ENCODE measurements around the gene TRAF7. TPM values are rescaled to one million over a fixed set of nuclear protein-coding genes. Genes with fewer than 3 reads are reported as not detected.
A peak's percentile ranks its signal among the peaks of the same experiment; 100 is the strongest.
"Not testable (repeated sequence)": the region's sequence is repeated elsewhere in the genome, so short reads cannot be mapped to it uniquely, and the experiment has no call there.

The TRAF7 gene
- 34.5 and 35.9 TPM in 2 replicates for total RNA-seq (2014; rRNA removed; shearing (Covaris generic))

GRCh38 chr16:2155091-2155950 lies at the start of gene TRAF7:
Gene TRAF7, plus strand, starts transcription at chr16:2155782. Its CDS starts 8,139 bp downstream, at chr16:2163921.
- H3K36me3 ChIP-seq = peaks cover 10% of the 10 kb centered on the region
- no peaks in the 10 kb centered on the region for H3K27me3 ChIP-seq
- peaks cover 21% of the 10 kb centered on the region for H3K4me1 ChIP-seq
- DNase-seq = peak; percentile 99 to 100
- peak within 1 kb of the TSS; percentile 67 for H3K27ac ChIP-seq
- H3K4me3 ChIP-seq = peak within 1 kb of the TSS; percentile 96
- H3K9me3 ChIP-seq (replicated peaks) = no peaks in the 10 kb centered on the region

GRCh38 chr16:2106211-2106610 lies 49.4 kb upstream of the TRAF7 start:
- not testable (repeated sequence) for H3K9me3 ChIP-seq (replicated peaks); H3K4me1 ChIP-seq; H3K4me3 ChIP-seq; H3K27me3 ChIP-seq; DNase-seq; H3K27ac ChIP-seq; H3K36me3 ChIP-seq

- H3K27ac ChIP-seq; DNase-seq; H3K4me1 ChIP-seq; H3K4me3 ChIP-seq; H3K9me3 ChIP-seq (replicated peaks); H3K36me3 ChIP-seq; H3K27me3 ChIP-seq: not testable (repeated sequence)
These were observed 48.3 kb upstream of the TRAF7 start for GRCh38 chr16:2107121-2107790.

GRCh38 chr16:2107791-2108125 lies 47.8 kb upstream of the TRAF7 start:
- H3K4me1 ChIP-seq; H3K27me3 ChIP-seq; H3K9me3 ChIP-seq (replicated peaks); H3K4me3 ChIP-seq; DNase-seq; H3K36me3 ChIP-seq; H3K27ac ChIP-seq: not testable (repeated sequence)

- H3K9me3 ChIP-seq (replicated peaks); DNase-seq; H3K27ac ChIP-seq; H3K27me3 ChIP-seq; H3K4me1 ChIP-seq; H3K4me3 ChIP-seq; H3K36me3 ChIP-seq: not testable (repeated sequence)
These were observed 46.9 kb upstream of the TRAF7 start for GRCh38 chr16:2108446-2109270.

GRCh38 chr16:2109271-2109580 lies 46.4 kb upstream of the TRAF7 start:
- H3K36me3 ChIP-seq; H3K27me3 ChIP-seq; H3K27ac ChIP-seq; H3K4me1 ChIP-seq; H3K9me3 ChIP-seq (replicated peaks); DNase-seq; H3K4me3 ChIP-seq: not testable (repeated sequence)

- not testable (repeated sequence) for H3K9me3 ChIP-seq (replicated peaks); H3K27me3 ChIP-seq; H3K27ac ChIP-seq; DNase-seq; H3K36me3 ChIP-seq; H3K4me1 ChIP-seq; H3K4me3 ChIP-seq
These were observed 45.7 kb upstream of the TRAF7 start for GRCh38 chr16:2109872-2110271.

- H3K4me1 ChIP-seq; H3K27ac ChIP-seq; H3K36me3 ChIP-seq; H3K9me3 ChIP-seq (replicated peaks); H3K4me3 ChIP-seq; H3K27me3 ChIP-seq; DNase-seq: not testable (repeated sequence)
These were observed 45.1 kb upstream of the TRAF7 start for GRCh38 chr16:2110332-2111008.

- H3K27me3 ChIP-seq; H3K4me1 ChIP-seq; H3K36me3 ChIP-seq; H3K4me3 ChIP-seq; H3K9me3 ChIP-seq (replicated peaks); DNase-seq; H3K27ac ChIP-seq: not testable (repeated sequence)
These were observed 44.6 kb upstream of the TRAF7 start for GRCh38 chr16:2111009-2111353.

- not testable (repeated sequence) for H3K27me3 ChIP-seq; H3K36me3 ChIP-seq; H3K4me1 ChIP-seq; H3K9me3 ChIP-seq (replicated peaks); H3K27ac ChIP-seq; DNase-seq; H3K4me3 ChIP-seq
These were observed 43.9 kb upstream of the TRAF7 start for GRCh38 chr16:2111412-2112335.

- H3K36me3 ChIP-seq; H3K27me3 ChIP-seq; H3K27ac ChIP-seq; DNase-seq; H3K4me1 ChIP-seq; H3K9me3 ChIP-seq (replicated peaks); H3K4me3 ChIP-seq: not testable (repeated sequence)
These were observed 43.0 kb upstream of the TRAF7 start for GRCh38 chr16:2112539-2113106.

GRCh38 chr16:2114225-2114624 lies 41.4 kb upstream of the TRAF7 start:
- H3K36me3 ChIP-seq; H3K4me3 ChIP-seq; H3K27ac ChIP-seq; H3K4me1 ChIP-seq; H3K9me3 ChIP-seq (replicated peaks); H3K27me3 ChIP-seq; DNase-seq: not testable (repeated sequence)

- not testable (repeated sequence) for H3K9me3 ChIP-seq (replicated peaks)
These were observed 40.5 kb upstream of the TRAF7 start for GRCh38 chr16:2114885-2115590.

More at GRCh38 chr16:2114885-2115590, 40.5 kb upstream of the TRAF7 start:
- not testable (repeated sequence) for H3K27ac ChIP-seq, DNase-seq, H3K4me1 ChIP-seq, H3K4me3 ChIP-seq, H3K27me3 ChIP-seq, H3K36me3 ChIP-seq
